Esophagus muscularis mucosa (tissue), 4 donors: ENCODE measurements around the gene MAP7.

Experiments used
- CTCF ChIP-seq, 3 experiments: fragments of 200-600 bp in 2 of 3; fragments of 450-650 bp in 1 of 3; sonication (generic) in 2 of 3; IDR thresholded peaks; one replicate each; pipeline ENCODE4 v1.5.1; 2017 to 2019; ENCODE audit warnings: antibody characterized with exemption in 3 of 3, mild to moderate bottlenecking in 2 of 3, moderate library complexity in 1 of 3
- EP300 ChIP-seq: sonication (generic); formaldehyde crosslinking; IDR thresholded peaks from one replicate; pipeline ENCODE4 v1.6.1; 2017; ENCODE audit warnings: antibody characterized with exemption
- POLR2A ChIP-seq: fragments of 450-650 bp; IDR thresholded peaks from one replicate; pipeline ENCODE4 v1.6.1; 2017; ENCODE audit warnings: antibody characterized with exemption, moderate library complexity, mild to moderate bottlenecking, low read depth
- POLR2AphosphoS5 ChIP-seq, 2 donors: sonication (generic); formaldehyde crosslinking; IDR thresholded peaks; one replicate each; pipeline ENCODE4 v1.6.1; 2017; ENCODE audit warnings: antibody characterized with exemption in 2 of 2

GRCh38 chr6:136439514-136440190 lies 110.6 kb downstream of the MAP7 start:
- TF ChIP-seq POLR2A (no peak), CTCF (IDR thresholded peaks at IDR 0.05) (no peak), POLR2AphosphoS5 (IDR thresholded peaks at IDR 0.05) (no peak), EP300 (no peak)
